ENCODE data around the gene SNRNP27. TPM values are rescaled to one million over a fixed set of nuclear protein-coding genes. Genes with fewer than 3 reads are reported as not detected.

SNRNP27 gene
- total and polyA plus RNA-seq, 9 of the 15 experiments (the other 6 are each of a cell fraction or from before 2014, with no cell fraction given): 29.2 to 102 (median 65.7) TPM

GRCh38 chr2:69933839-69934613 lies 40.3 kb downstream of the SNRNP27 start (continued):
- TF ChIP-seq ZBTB11 (CRISPR knock-in tag; IDR thresholded peaks at IDR 0.05) (no peak), FOXK2 (conservative IDR thresholded peaks at IDR 0.05 in 1 of 2, IDR thresholded peaks at IDR 0.05 in 1 of 2; ENCODE audit: low read depth in 2 of 2) (peak in 1 of 2 experiments; percentile 43; a peak in 2 of 4 replicates), ZBTB26 (CRISPR knock-in tag; IDR thresholded peaks at IDR 0.05) (no peak), ATF7 (IDR thresholded peaks at IDR 0.05) (peak; percentile 67), MAFG (tag; conservative IDR thresholded peaks at IDR 0.05) (peak; percentile 83), ZNF311 (CRISPR knock-in tag; IDR thresholded peaks at IDR 0.05) (peak; percentile 44; the same call in 1 of the 2 replicates), RAD21 (CRISPR knock-in tag; conservative IDR thresholded peaks at IDR 0.05 in 1 of 2, IDR thresholded peaks at IDR 0.05 in 1 of 2) (peak; percentile 27 to 29; a peak in 3 of 4 replicates), E4F1 (CRISPR knock-in tag; IDR thresholded peaks at IDR 0.05; ENCODE audit: borderline replicate concordance) (no peak), ZNF449 (CRISPR knock-in tag; IDR thresholded peaks at IDR 0.05) (0 out of 2 replicates have a peak, but pooled peaks have one; percentile 6), NBN (IDR thresholded peaks at IDR 0.05; ENCODE audit: low read depth) (peak; percentile 86; the same call in 1 of the 2 replicates), POLR2H (tag; IDR thresholded peaks at IDR 0.05; ENCODE audit: low read depth) (peak; percentile 81; the same call in 1 of the 2 replicates), ZNF134 (CRISPR knock-in tag; conservative IDR thresholded peaks at IDR 0.05) (no peak), YY1 (IDR thresholded peaks at IDR 0.05; ENCODE audit: borderline replicate concordance in 1 of 3, control insufficient read depth in 1 of 3, extremely low read depth in 1 of 3, insufficient read depth in 3 of 3, insufficient read length in 1 of 3, insufficient replicate concordance in 2 of 3, low read depth in 1 of 3, low read length in 2 of 3) (peak in 1 of 3 experiments; percentile 24), SMARCE1 (IDR thresholded peaks at IDR 0.05) (peak; percentile 89), IRF9 (tag; IDR thresholded peaks at IDR 0.05) (peak; percentile 63)
